Gastroesophageal sphincter (tissue), 3 donors: ENCODE results near the gene NUP88.

Experiments used
- EP300 ChIP-seq: sonication (generic); formaldehyde crosslinking; IDR thresholded peaks from one replicate; pipeline ENCODE4 v1.6.1; 2017; ENCODE audit warnings: antibody characterized with exemption, mild to moderate bottlenecking
- POLR2A ChIP-seq, 2 donors: fragments of 450-650 bp; IDR thresholded peaks; one replicate each; pipeline ENCODE4 v1.6.1; 2017; ENCODE audit warnings: antibody characterized with exemption in 2 of 2, mild to moderate bottlenecking in 2 of 2, moderate library complexity in 1 of 2
- POLR2AphosphoS5 ChIP-seq: sonication (generic); formaldehyde crosslinking; IDR thresholded peaks from one replicate; pipeline ENCODE4 v1.6.1; 2017; ENCODE audit warnings: antibody characterized with exemption
- TF ChIP-seq, protein P1 (sequence below), 4 experiments: fragments of 200-600 bp in 2 of 4; fragments of 450-650 bp in 2 of 4; sonication (generic) in 1 of 4; IDR thresholded peaks; one replicate each; pipeline ENCODE4 v1.5.1; 2017 to 2019; ENCODE audit warnings: antibody characterized with exemption in 4 of 4, mild to moderate bottlenecking in 2 of 4, moderate library complexity in 2 of 4

DNA sequence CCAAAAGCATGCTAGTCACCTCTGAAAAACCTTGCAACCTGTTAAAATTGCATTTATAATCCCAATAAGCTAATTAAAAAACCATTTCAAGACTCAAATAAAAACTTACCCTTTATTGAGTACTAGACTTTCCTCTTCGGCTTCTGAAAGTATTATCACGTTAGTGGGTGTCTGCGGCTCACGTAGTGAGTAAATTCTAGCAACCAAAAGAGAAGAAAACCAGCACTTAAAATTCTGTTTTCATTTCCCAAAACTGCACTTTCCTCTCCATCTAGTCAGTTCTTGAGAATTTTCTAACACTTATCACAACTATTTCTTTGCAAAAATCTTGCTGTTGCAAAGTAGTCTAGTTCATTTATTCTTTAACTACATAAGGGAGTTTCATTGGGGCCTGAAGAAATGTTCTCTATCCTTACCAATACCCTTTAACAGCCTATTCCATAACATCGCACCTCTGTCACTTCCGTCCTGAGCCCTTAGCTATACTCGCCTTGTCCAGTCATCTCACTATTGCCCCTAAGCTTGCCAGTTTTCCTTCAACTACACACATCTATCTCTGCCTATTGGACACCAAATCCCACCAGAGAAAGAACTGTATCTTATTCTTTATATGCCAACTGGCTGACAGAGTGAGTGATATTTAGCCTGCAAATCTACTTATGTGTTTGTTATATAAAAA, 8.7 kb downstream of the NUP88 start:
- TF ChIP-seq, protein P1, sequence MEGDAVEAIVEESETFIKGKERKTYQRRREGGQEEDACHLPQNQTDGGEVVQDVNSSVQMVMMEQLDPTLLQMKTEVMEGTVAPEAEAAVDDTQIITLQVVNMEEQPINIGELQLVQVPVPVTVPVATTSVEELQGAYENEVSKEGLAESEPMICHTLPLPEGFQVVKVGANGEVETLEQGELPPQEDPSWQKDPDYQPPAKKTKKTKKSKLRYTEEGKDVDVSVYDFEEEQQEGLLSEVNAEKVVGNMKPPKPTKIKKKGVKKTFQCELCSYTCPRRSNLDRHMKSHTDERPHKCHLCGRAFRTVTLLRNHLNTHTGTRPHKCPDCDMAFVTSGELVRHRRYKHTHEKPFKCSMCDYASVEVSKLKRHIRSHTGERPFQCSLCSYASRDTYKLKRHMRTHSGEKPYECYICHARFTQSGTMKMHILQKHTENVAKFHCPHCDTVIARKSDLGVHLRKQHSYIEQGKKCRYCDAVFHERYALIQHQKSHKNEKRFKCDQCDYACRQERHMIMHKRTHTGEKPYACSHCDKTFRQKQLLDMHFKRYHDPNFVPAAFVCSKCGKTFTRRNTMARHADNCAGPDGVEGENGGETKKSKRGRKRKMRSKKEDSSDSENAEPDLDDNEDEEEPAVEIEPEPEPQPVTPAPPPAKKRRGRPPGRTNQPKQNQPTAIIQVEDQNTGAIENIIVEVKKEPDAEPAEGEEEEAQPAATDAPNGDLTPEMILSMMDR (IDR thresholded peaks at IDR 0.05): no peak
- TF ChIP-seq POLR2A (IDR thresholded peaks at IDR 0.05) (no peak), POLR2AphosphoS5 (no peak), EP300 (no peak)
